HL-60/S4 treated with phorbol 12-myristate 13-acetate at 8.2 ng/mL for 4 days and 3 days (cell line): ENCODE measurements around the gene IFI30.
"Not testable (repeated sequence)": the region's sequence is repeated elsewhere in the genome, so short reads cannot be mapped to it uniquely, and the experiment has no call there.

Experiments
- in situ Hi-C: fragments of 300-500 bp; cut with MboI; formaldehyde crosslinking; loops from 2 replicates; pipeline ENCODE4 v1.15.0; 2022; ENCODE audit warnings: low sequenced_read_pairs

The IFI30 gene

GRCh38 chr19:18152442-18152816 is 21.2 kb upstream of the IFI30 start:
- in situ Hi-C loops = no loop called here

- in situ Hi-C loops = no loop called here
Measured at GRCh38 chr19:18152817-18153555, 20.6 kb upstream of the IFI30 start, which contains the start of gene PIK3R2. TSS of gene PIK3R2 (plus strand) at chr19:18153163. CDS start at chr19:18155880, 2,717 bp downstream.

- in situ Hi-C loops = no loop called here
Measured at GRCh38 chr19:18153556-18154134, 20.0 kb upstream of the IFI30 start.

GRCh38 chr19:18155095-18156087 is 18.2 kb upstream of the IFI30 start:
- in situ Hi-C loops = no loop called here

- in situ Hi-C loops = no loop called here
Measured at GRCh38 chr19:18156268-18156667, 17.3 kb upstream of the IFI30 start.

GRCh38 chr19:18156841-18157464 is 16.7 kb upstream of the IFI30 start:
- in situ Hi-C loops = no loop called here

- in situ Hi-C loops = no loop called here
Measured at GRCh38 chr19:18157465-18158063, 16.0 kb upstream of the IFI30 start.

- in situ Hi-C loops = no loop called here
Measured at GRCh38 chr19:18158467-18158866, 15.1 kb upstream of the IFI30 start.

- in situ Hi-C loops = not testable (repeated sequence)
Measured at GRCh38 chr19:18159059-18159616, 14.5 kb upstream of the IFI30 start.

GRCh38 chr19:18159810-18160209 is 13.8 kb upstream of the IFI30 start:
- in situ Hi-C loops = no loop called here

- in situ Hi-C loops = no loop called here
Measured at GRCh38 chr19:18160493-18160970, 13.1 kb upstream of the IFI30 start.

GRCh38 chr19:18160971-18161635 is 12.5 kb upstream of the IFI30 start:
- in situ Hi-C loops = no loop called here

- in situ Hi-C loops = no loop called here
Measured at GRCh38 chr19:18161636-18162002, 12.0 kb upstream of the IFI30 start.

GRCh38 chr19:18164072-18164471 is 9.5 kb upstream of the IFI30 start:
- in situ Hi-C loops = no loop called here

GRCh38 chr19:18165794-18166544 is 7.6 kb upstream of the IFI30 start:
- in situ Hi-C loops = no loop called here

GRCh38 chr19:18167011-18167410 is 6.6 kb upstream of the IFI30 start:
- in situ Hi-C loops = no loop called here

GRCh38 chr19:18167975-18168645 is 5.5 kb upstream of the IFI30 start:
- in situ Hi-C loops = no loop called here

- in situ Hi-C loops = no loop called here
Measured at GRCh38 chr19:18168673-18169381, 4.8 kb upstream of the IFI30 start.
